Fibroblast of villous mesenchyme (primary cell): Measurements from ENCODE around the gene CLEC18A. TPM values are rescaled to one million over a fixed set of nuclear protein-coding genes. Genes with fewer than 3 reads are reported as not detected.

Experiments
- DNase-seq: peaks from one replicate; pipeline ENCODE4 v3.0.0-alpha.2; 2010; ENCODE audit warnings: low read depth
- H3K4me3 ChIP-seq: 2 replicates; pipeline ENCODE4 v1.5.1; 2011; ENCODE audit warnings: low read depth, mild to moderate bottlenecking, low read length
- CTCF ChIP-seq: IDR thresholded peaks from 2 replicates; pipeline ENCODE4 v1.5.1; 2012; ENCODE audit warnings: low read depth, mild to moderate bottlenecking, low read length; ENCODE audit not compliant: insufficient read depth
- total RNA-seq: library from RNA; depleted of rRNA; stranded (reverse); fragments of >200 nt; gene quantifications from 2 replicates; pipeline ENCODE4 v1.2.3, GENCODE V29; 2012

The CLEC18A gene
- total RNA-seq, 1 donor, result 0.86 TPM

GRCh38 chr16:69910964-69911363 is 40.2 kb upstream of the CLEC18A start:
- no peak for DNase-seq
- TF ChIP-seq CTCF, result no peak
- H3K4me3 ChIP-seq, result no peak overlapping the region

- DNase-seq, result no peak
- TF ChIP-seq CTCF, result no peak
- no peak overlapping the region for H3K4me3 ChIP-seq
Observed at GRCh38 chr16:69916462-69916861, 34.7 kb upstream of the CLEC18A start.

- peak overlapping the region; percentile 48 for H3K4me3 ChIP-seq
- TF ChIP-seq CTCF, result no peak
- no peak for DNase-seq
Observed at GRCh38 chr16:69917311-69917710, 33.8 kb upstream of the CLEC18A start.

- peak overlapping the region; percentile 48 for H3K4me3 ChIP-seq
- TF ChIP-seq CTCF, result no peak
- peak; percentile 95 for DNase-seq
Observed at GRCh38 chr16:69917739-69918138, 33.4 kb upstream of the CLEC18A start.

- H3K4me3 ChIP-seq, result peak overlapping the region; percentile 48
- TF ChIP-seq CTCF, result no peak
- peak; percentile 28 for DNase-seq
Observed at GRCh38 chr16:69918241-69918640, 32.9 kb upstream of the CLEC18A start.

GRCh38 chr16:69921127-69921526 is 30.0 kb upstream of the CLEC18A start:
- no peak for TF ChIP-seq CTCF
- no peak for DNase-seq
- no peak overlapping the region for H3K4me3 ChIP-seq

GRCh38 chr16:69922200-69922599 is 28.9 kb upstream of the CLEC18A start:
- no peak overlapping the region for H3K4me3 ChIP-seq
- no peak for TF ChIP-seq CTCF
- DNase-seq, result no peak
